NB4 (cell line): ENCODE data around the gene IL31.

ENCODE experiments used
- MYC ChIP-seq: IDR thresholded peaks from 2 replicates; pipeline ENCODE4 v1.6.1; 2011; ENCODE audit warnings: low read depth, low read length
- POLR2A ChIP-seq: IDR thresholded peaks from 2 replicates; pipeline ENCODE4 v1.6.1; 2011; ENCODE audit warnings: mild to moderate bottlenecking; ENCODE audit not compliant: insufficient read length; ENCODE audit errors: extremely low read depth
- TF ChIP-seq, protein P1 (sequence below): IDR thresholded peaks from one replicate; pipeline ENCODE4 v1.5.1; 2012; ENCODE audit warnings: low read depth, low read length
- TF ChIP-seq, protein P2 (sequence below): IDR thresholded peaks from 2 replicates; pipeline ENCODE4 v1.6.1; 2011; ENCODE audit warnings: low read depth, low read length

DNA sequence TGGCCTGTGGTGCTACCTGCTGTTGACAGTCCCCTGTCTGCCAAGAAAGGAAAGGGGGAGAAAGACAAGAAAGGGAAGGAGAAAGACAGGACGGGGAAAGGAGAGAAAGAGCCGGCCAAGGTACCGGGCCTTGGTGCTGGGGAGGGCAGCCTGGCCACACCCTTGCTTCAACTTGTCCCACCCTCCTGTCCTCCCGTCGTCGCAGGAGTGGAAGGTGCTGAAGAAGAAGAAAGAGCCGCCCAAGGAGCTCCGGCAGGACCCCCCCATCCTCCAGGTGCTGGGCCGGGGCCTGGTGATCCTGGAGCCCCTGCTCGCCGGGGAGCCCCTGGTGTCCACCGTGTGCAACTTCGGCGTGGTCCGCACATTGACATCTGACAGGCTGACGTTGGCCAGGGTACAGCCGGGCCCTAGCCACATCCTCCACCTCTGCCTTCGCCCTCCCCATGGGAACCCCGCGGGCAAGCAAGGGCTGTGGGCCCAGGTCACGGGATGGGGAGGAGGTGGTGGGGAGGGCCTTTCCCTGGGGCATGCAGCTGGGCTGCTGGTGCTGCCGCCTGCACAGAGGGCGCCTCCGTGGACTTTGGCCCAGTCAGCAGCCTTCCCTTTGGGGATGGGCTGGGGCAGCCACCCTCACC lies 26.6 kb upstream of the IL31 start:
- TF ChIP-seq, protein P1, sequence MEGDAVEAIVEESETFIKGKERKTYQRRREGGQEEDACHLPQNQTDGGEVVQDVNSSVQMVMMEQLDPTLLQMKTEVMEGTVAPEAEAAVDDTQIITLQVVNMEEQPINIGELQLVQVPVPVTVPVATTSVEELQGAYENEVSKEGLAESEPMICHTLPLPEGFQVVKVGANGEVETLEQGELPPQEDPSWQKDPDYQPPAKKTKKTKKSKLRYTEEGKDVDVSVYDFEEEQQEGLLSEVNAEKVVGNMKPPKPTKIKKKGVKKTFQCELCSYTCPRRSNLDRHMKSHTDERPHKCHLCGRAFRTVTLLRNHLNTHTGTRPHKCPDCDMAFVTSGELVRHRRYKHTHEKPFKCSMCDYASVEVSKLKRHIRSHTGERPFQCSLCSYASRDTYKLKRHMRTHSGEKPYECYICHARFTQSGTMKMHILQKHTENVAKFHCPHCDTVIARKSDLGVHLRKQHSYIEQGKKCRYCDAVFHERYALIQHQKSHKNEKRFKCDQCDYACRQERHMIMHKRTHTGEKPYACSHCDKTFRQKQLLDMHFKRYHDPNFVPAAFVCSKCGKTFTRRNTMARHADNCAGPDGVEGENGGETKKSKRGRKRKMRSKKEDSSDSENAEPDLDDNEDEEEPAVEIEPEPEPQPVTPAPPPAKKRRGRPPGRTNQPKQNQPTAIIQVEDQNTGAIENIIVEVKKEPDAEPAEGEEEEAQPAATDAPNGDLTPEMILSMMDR, result no peak
- TF ChIP-seq POLR2A (no peak), MYC (no peak)
- TF ChIP-seq, protein P2, sequence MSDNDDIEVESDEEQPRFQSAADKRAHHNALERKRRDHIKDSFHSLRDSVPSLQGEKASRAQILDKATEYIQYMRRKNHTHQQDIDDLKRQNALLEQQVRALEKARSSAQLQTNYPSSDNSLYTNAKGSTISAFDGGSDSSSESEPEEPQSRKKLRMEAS, result no peak
